ENCODE results near the gene CARD10. TPM values are rescaled to one million over a fixed set of nuclear protein-coding genes. Genes with fewer than 3 reads are reported as not detected.

Gene CARD10
- total and polyA plus RNA-seq, 2 of the 8 experiments (the other 6 are each of a cell fraction or from before 2014, with no cell fraction given) = 13.5 to 14.4 TPM

GRCh38 chr22:37563153-37564081, 44.2 kb upstream of the CARD10 start:
- Histone ChIP-seq H4K8ac (ENCODE audit: extremely low read depth, insufficient read depth, low read length) (no peak overlapping the region; the same call in 1 of the 2 replicates), H3K79me2 (ENCODE audit: control insufficient read depth in 1 of 2, insufficient read depth in 2 of 2, low read length in 2 of 2) (no peaks in the 10 kb centered on the region), H4K5ac (ENCODE audit: insufficient read length, low read depth, low read length) (no peak overlapping the region), H4K91ac (replicated peaks; ENCODE audit: insufficient read length, low read length) (peak overlapping the region; percentile 68), H2BK120ac (replicated peaks; ENCODE audit: low read depth, low read length) (no peak overlapping the region), H2BK5ac (ENCODE audit: low read depth, low read length) (peak overlapping the region; percentile 75; the same call in 1 of the 2 replicates), H3K27ac (ENCODE audit: low read depth, low read length) (no peak overlapping the region), H3K56ac (replicated peaks; ENCODE audit: insufficient read length, low read depth, low read length) (no peak overlapping the region), H4K20me1 (replicated peaks in 1 of 2; ENCODE audit: control insufficient read depth in 1 of 2, insufficient read depth in 2 of 2, low read length in 2 of 2) (no peaks in the 10 kb centered on the region), H2BK12ac (ENCODE audit: low read depth, low read length) (peak overlapping the region; percentile 100), H2BK15ac (ENCODE audit: low read length) (peak overlapping the region; percentile 88), H3K4me3 (ENCODE audit: extremely low read depth in 1 of 4, insufficient read depth in 2 of 4, low read depth in 3 of 4, low read length in 4 of 4) (no peak overlapping the region), H3K4ac (replicated peaks; ENCODE audit: insufficient read length, low read depth, low read length) (no peak overlapping the region), H3K4me2 (ENCODE audit: insufficient read depth in 1 of 2, low read depth in 2 of 2, low read length in 2 of 2) (peak overlapping the region in 1 of 2 experiments; percentile 38; a peak in 2 of 4 replicates), H2AK5ac (ENCODE audit: low read depth, low read length) (peak overlapping the region; percentile 96), H3K23ac (ENCODE audit: insufficient read length) (no peak overlapping the region), H3K9ac (replicated peaks in 1 of 4; ENCODE audit: extremely low read depth in 1 of 4, low read depth in 3 of 4, low read length in 3 of 4) (no peak overlapping the region), H3K14ac (ENCODE audit: insufficient read length) (no peak overlapping the region), H3K23me2 (ENCODE audit: low read depth, low read length) (peaks cover 15% of the 10 kb centered on the region; the same call in 1 of the 2 replicates), H3K9me3 (ENCODE audit: insufficient read depth in 2 of 2, low read depth in 1 of 2, low read length in 1 of 2) (no peaks in the 10 kb centered on the region), H3K4me1 (replicated peaks in 1 of 4; ENCODE audit: control insufficient read depth in 3 of 4, insufficient read depth in 4 of 4, low read length in 3 of 4) (peaks cover 7 to 38% (median 17%) of the 10 kb centered on the region in 4 experiments), H3K18ac (ENCODE audit: extremely low read depth, low read length) (peak overlapping the region; percentile 71), H3K79me1 (ENCODE audit: low read depth, low read length) (no peaks in the 10 kb centered on the region), H3K27me3 (replicated peaks in 1 of 4; ENCODE audit: control insufficient read depth in 3 of 4, extremely low read depth in 1 of 4, insufficient read depth in 3 of 4, low read length in 3 of 4) (peaks cover 6 to 22% (median 11%) of the 10 kb centered on the region in 4 experiments; a peak in 6 of 7 replicates), H2BK20ac (ENCODE audit: low read length) (peak overlapping the region; percentile 86; the same call in 1 of the 2 replicates), H2AFZ (ENCODE audit: low read length) (no peak overlapping the region), H3K36me3 (ENCODE audit: control insufficient read depth in 2 of 4, insufficient read depth in 4 of 4, low read length in 3 of 4) (no peaks in the 10 kb centered on the region)
- no peak for FAIRE-seq
- DNase-seq (ENCODE audit: low read depth in 1 of 2, low spot score in 2 of 2) = no peak
- 71% methylated on average over 14 of the region's 14 CpGs; no CpG with 5 or more reads in 1 of the 2 experiments for WGBS, 2 experiments (ENCODE audit: extremely low coverage in 1 of 2, insufficient coverage in 1 of 2, insufficient read length in 1 of 2, insufficient replicate concordance in 2 of 2, low coverage in 1 of 2, low lambda C conversion rate in 2 of 2, missing lambda C conversion rate in 1 of 2)
- ChIA-PET POLR2A (ENCODE audit: partially characterized antibody) (interaction anchor here (0.7 to 12.2 kb wide), 5 partner anchors 16 to 286 kb away, joined by 3 to 198 read pairs (median 5); no protein-coding TSS in a partner anchor), CTCF (ENCODE audit: partially characterized antibody) (interaction anchor here (0.6 to 39.4 kb wide), 15 partner anchors 8 to 277 kb away, joined by 3 to 1347 read pairs (median 4); partner anchors contain the start of genes CARD10 and LGALS2)
- TF ChIP-seq SP2 (IDR thresholded peaks at IDR 0.05; ENCODE audit: low read length) = no peak
- TF ChIP-seq CTCF (IDR thresholded peaks at IDR 0.05; ENCODE audit: control extremely low read depth in 1 of 3, insufficient read depth in 1 of 3, low read depth in 1 of 3, low read length in 3 of 3) = no peak
- TF ChIP-seq, protein P1, sequence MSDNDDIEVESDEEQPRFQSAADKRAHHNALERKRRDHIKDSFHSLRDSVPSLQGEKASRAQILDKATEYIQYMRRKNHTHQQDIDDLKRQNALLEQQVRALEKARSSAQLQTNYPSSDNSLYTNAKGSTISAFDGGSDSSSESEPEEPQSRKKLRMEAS (IDR thresholded peaks at IDR 0.05) = 0 out of 2 replicates have a peak, but pooled peaks have one; percentile 20
- TF ChIP-seq YY1 (IDR thresholded peaks at IDR 0.05; ENCODE audit: low read depth, low read length) = no peak
- no peak for TF ChIP-seq SRF (IDR thresholded peaks at IDR 0.05; ENCODE audit: low read depth, low read length)
- TF ChIP-seq TBP (IDR thresholded peaks at IDR 0.05; ENCODE audit: low read depth, low read length) = no peak
